ENCODE measurements around the gene PRICKLE3. TPM values are rescaled to one million over a fixed set of nuclear protein-coding genes. Genes with fewer than 3 reads are reported as not detected.

PRICKLE3 gene
- polyA plus RNA-seq, 2 of the 4 experiments (the other 2 are of a cell fraction): 7.9 to 14.0 TPM

DNA sequence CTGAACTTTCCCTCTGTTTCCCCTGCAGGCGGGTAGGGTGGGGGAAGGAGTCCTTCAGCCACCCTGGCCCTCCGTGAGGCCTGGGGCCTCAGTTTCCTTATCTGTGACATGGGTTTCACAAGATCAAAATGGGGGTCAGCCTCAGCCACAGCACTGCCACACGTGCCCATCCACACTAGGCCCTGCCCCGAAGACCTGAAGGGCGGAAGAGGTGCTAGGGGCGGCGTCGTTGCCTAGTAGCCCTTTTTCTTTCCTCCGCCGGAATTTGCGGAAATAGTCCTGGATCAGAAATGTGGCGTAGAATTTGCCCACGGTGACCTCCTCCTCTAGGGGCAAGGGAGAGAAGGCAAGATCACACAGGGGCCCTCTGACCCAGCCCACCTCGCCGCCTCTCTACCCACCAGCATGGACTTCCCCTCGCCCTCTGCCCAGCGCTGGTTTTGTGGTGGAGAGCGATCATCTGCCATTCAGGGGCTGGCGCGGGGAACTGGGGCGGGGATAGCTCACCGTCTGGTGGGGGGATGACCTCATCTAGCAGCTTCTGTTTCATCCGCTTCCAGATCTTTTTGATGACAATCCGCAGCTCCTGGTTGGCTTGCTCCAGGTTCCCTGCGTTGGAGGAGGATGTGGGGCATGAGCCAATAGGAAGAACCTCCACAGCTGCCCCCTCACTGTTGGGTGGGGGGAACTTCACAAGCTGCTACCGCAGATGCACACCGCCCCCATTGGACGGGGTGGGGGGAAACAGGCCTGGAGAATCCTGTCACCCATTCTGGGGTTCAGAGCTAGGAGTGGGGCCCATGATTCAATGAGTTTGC lies 23.5 kb upstream of the PRICKLE3 start:
- no peaks in the 10 kb centered on the region for H3K4me1 ChIP-seq
- TF ChIP-seq JUN (IDR thresholded peaks at IDR 0.05) (no peak), CBX8 (IDR thresholded peaks at IDR 0.05) (no peak), BCL3 (IDR thresholded peaks at IDR 0.05) (no peak), FOSB (CRISPR knock-in tag; IDR thresholded peaks at IDR 0.05) (no peak), EHF (CRISPR knock-in tag; IDR thresholded peaks at IDR 0.05) (no peak), MYC (IDR thresholded peaks at IDR 0.05; ENCODE audit: borderline replicate concordance, low read length) (no peak)
- TF ChIP-seq, protein P1, sequence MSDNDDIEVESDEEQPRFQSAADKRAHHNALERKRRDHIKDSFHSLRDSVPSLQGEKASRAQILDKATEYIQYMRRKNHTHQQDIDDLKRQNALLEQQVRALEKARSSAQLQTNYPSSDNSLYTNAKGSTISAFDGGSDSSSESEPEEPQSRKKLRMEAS (IDR thresholded peaks at IDR 0.05): no peak
- FAIRE-seq (no peak), ATAC-seq (no peak), DNase-seq (ENCODE audit: low read depth in 1 of 2, low spot score in 1 of 2) (no peak)
- CTCF ChIA-PET: interaction anchor here (0.9 kb wide), 1 partner anchor 17 kb away, joined by 3 read pairs; no protein-coding TSS in a partner anchor
- H3K4me3 ChIP-seq: no peak overlapping the region
- H3K9me3 ChIP-seq: no peaks in the 10 kb centered on the region
- WGBS (ENCODE audit: missing lambda C conversion rate): 55% methylated on average over 10 of the region's 28 CpGs
- H3K4me2 ChIP-seq: no peak overlapping the region
- POLR2A ChIA-PET: no interaction called here
- H3K27ac ChIP-seq: no peak overlapping the region

DNA sequence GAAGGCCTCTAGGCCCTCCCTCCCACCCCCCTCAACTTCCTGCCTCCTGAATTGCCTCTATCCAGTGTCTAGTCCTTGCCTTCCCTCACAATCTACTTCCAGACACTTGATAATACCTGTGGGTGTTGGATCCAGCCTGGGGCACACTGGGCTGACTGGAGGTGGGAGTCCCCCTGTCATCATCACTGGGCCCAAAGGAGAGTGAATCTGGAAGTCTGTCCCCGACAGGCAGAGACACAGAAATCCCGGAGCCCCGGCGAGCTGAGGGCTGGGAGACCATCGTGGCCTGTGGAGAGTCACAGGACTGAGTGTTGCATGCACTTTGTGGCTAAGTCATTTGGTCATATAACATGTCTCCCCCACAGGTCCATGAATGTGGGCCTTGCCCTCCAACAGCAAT lies 22.2 kb upstream of the PRICKLE3 start:
- FAIRE-seq (no peak), ATAC-seq (no peak), DNase-seq (ENCODE audit: low read depth in 1 of 2, low spot score in 1 of 2) (no peak)
- Histone ChIP-seq H3K9me3 (no peaks in the 10 kb centered on the region), H3K4me2 (no peak overlapping the region), H3K27ac (no peak overlapping the region), H3K4me3 (no peak overlapping the region), H3K4me1 (no peaks in the 10 kb centered on the region)
- 100% methylated on average over 4 of the region's 5 CpGs for WGBS (ENCODE audit: missing lambda C conversion rate)
- CTCF ChIA-PET: no interaction called here
- TF ChIP-seq ZSCAN20 (CRISPR knock-in tag; IDR thresholded peaks at IDR 0.05): no peak
- no peak for TF ChIP-seq MYC (IDR thresholded peaks at IDR 0.05; ENCODE audit: borderline replicate concordance, low read length)
- TF ChIP-seq CHD2 (IDR thresholded peaks at IDR 0.05; ENCODE audit: low read length, partially characterized antibody): no peak
- no peak for TF ChIP-seq RAD21 (conservative IDR thresholded peaks at IDR 0.05 in 1 of 2, IDR thresholded peaks at IDR 0.05 in 1 of 2)
- TF ChIP-seq HOXB5 (CRISPR knock-in tag; IDR thresholded peaks at IDR 0.05): no peak
- TF ChIP-seq FOXS1 (CRISPR knock-in tag; IDR thresholded peaks at IDR 0.05): no peak
- no peak for TF ChIP-seq KDM1A (IDR thresholded peaks at IDR 0.05; ENCODE audit: low read depth)
- no peak for TF ChIP-seq EHMT2 (IDR thresholded peaks at IDR 0.05; ENCODE audit: low read depth)
- POLR2A ChIA-PET: no interaction called here

DNA sequence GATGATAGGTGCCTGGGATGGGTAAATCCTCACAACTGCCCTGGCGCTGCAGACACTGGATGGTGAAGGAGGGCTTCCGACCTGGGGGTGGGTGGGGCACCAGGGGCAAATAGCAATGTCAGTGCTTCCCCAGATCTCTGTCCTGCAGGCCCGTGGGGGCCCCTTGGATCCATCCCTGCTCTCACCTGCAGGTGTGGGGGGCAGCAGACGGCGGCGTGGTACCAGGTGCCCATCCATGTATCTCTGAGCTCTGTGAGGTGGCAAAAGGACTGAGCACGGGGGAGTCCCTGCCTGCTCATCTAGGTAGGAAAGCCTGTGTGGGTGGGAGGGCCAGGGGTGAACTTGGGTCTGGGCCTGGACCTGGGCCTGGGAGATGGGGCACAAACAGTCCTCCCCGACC lies 20.4 kb upstream of the PRICKLE3 start:
- ChIA-PET POLR2A (no interaction called here), CTCF (interaction anchor here (1.0 kb wide), 1 partner anchor 14 kb away, joined by 3 read pairs; no protein-coding TSS in a partner anchor)
- no peak for DNase-seq (ENCODE audit: low read depth in 1 of 2, low spot score in 1 of 2)
- Histone ChIP-seq H3K4me3 (no peak overlapping the region), H3K4me2 (no peak overlapping the region), H3K9me3 (no peaks in the 10 kb centered on the region), H3K4me1 (no peaks in the 10 kb centered on the region), H3K27ac (no peak overlapping the region)
- FAIRE-seq: no peak
- no peak for ATAC-seq
- WGBS (ENCODE audit: missing lambda C conversion rate): 60% methylated on average over 5 of the region's 8 CpGs
- no peak for TF ChIP-seq RARB (CRISPR knock-in tag; IDR thresholded peaks at IDR 0.05)
- no peak for TF ChIP-seq EHF (CRISPR knock-in tag; IDR thresholded peaks at IDR 0.05)
- TF ChIP-seq ZC3H11A (IDR thresholded peaks at IDR 0.05): no peak
- TF ChIP-seq RNF2 (IDR thresholded peaks at IDR 0.05; ENCODE audit: borderline replicate concordance, low read depth): no peak

- H3K4me3 ChIP-seq: no peak overlapping the region
- ATAC-seq (no peak), FAIRE-seq (no peak), DNase-seq (ENCODE audit: low read depth in 1 of 2, low spot score in 1 of 2) (no peak)
- CTCF ChIA-PET: no interaction called here
- no peak overlapping the region for H3K27ac ChIP-seq
- POLR2A ChIA-PET: interaction anchor here (1.0 kb wide), 1 partner anchor 15 kb away, joined by 4 read pairs; no protein-coding TSS in a partner anchor
- H3K4me1 ChIP-seq: no peaks in the 10 kb centered on the region
- WGBS (ENCODE audit: missing lambda C conversion rate): 52% methylated on average over 8 of the region's 13 CpGs
- H3K4me2 ChIP-seq: no peak overlapping the region
- no peaks in the 10 kb centered on the region for H3K9me3 ChIP-seq
- TF ChIP-seq FOSB (CRISPR knock-in tag; IDR thresholded peaks at IDR 0.05) (no peak), BHLHE40 (IDR thresholded peaks at IDR 0.05; ENCODE audit: low read depth, low read length) (no peak), ELK1 (IDR thresholded peaks at IDR 0.05; ENCODE audit: low read depth, low read length) (no peak), POLR2AphosphoS2 (conservative IDR thresholded peaks at IDR 0.05; ENCODE audit: low read length) (no peak), MAZ (IDR thresholded peaks at IDR 0.05; ENCODE audit: borderline replicate concordance, low read depth, low read length) (no peak), EP300 (IDR thresholded peaks at IDR 0.05) (no peak)
- TF ChIP-seq, protein P2, sequence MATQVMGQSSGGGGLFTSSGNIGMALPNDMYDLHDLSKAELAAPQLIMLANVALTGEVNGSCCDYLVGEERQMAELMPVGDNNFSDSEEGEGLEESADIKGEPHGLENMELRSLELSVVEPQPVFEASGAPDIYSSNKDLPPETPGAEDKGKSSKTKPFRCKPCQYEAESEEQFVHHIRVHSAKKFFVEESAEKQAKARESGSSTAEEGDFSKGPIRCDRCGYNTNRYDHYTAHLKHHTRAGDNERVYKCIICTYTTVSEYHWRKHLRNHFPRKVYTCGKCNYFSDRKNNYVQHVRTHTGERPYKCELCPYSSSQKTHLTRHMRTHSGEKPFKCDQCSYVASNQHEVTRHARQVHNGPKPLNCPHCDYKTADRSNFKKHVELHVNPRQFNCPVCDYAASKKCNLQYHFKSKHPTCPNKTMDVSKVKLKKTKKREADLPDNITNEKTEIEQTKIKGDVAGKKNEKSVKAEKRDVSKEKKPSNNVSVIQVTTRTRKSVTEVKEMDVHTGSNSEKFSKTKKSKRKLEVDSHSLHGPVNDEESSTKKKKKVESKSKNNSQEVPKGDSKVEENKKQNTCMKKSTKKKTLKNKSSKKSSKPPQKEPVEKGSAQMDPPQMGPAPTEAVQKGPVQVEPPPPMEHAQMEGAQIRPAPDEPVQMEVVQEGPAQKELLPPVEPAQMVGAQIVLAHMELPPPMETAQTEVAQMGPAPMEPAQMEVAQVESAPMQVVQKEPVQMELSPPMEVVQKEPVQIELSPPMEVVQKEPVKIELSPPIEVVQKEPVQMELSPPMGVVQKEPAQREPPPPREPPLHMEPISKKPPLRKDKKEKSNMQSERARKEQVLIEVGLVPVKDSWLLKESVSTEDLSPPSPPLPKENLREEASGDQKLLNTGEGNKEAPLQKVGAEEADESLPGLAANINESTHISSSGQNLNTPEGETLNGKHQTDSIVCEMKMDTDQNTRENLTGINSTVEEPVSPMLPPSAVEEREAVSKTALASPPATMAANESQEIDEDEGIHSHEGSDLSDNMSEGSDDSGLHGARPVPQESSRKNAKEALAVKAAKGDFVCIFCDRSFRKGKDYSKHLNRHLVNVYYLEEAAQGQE (IDR thresholded peaks at IDR 0.05): no peak
These were observed 19.3 kb upstream of the PRICKLE3 start for GRCh38 chrX:49205443-49205842.

Measured in A549 (cell line).